HUES6 (cell line): ENCODE results near the gene ANKRD11.
"Not testable (repeated sequence)": the region's sequence is repeated elsewhere in the genome, so short reads cannot be mapped to it uniquely, and the experiment has no call there.

Experiments used
- H3K27ac ChIP-seq: 2 replicates; pipeline ENCODE4 v1.7.0; 2013; ENCODE audit warnings: low read depth, mild to moderate bottlenecking, low read length, inconsistent platforms
- H3K27me3 ChIP-seq: 2 replicates; pipeline ENCODE4 v1.6.1; 2013; ENCODE audit warnings: low read length; ENCODE audit not compliant: control insufficient read depth, insufficient read depth
- H3K36me3 ChIP-seq: 2 replicates; pipeline ENCODE4 v1.6.1; 2013; ENCODE audit warnings: low read length; ENCODE audit not compliant: control insufficient read depth, insufficient read depth
- H3K4me1 ChIP-seq: 2 replicates; pipeline ENCODE4 v1.6.1; 2013; ENCODE audit warnings: low read length; ENCODE audit not compliant: control insufficient read depth, insufficient read depth
- H3K4me3 ChIP-seq: 2 replicates; pipeline ENCODE4 v1.5.1; 2013; ENCODE audit warnings: low read depth, low read length
- H3K9ac ChIP-seq: one replicate; pipeline ENCODE4 v1.6.1; 2013; ENCODE audit warnings: mild to moderate bottlenecking, low read length
- H3K9me3 ChIP-seq: 2 replicates; pipeline ENCODE4 v1.6.1; 2013; ENCODE audit warnings: low read depth, low read length; ENCODE audit not compliant: control insufficient read depth, insufficient read depth

Gene ANKRD11

GRCh38 chr16:89428605-89429004, 61.8 kb downstream of the ANKRD11 start:
- not testable (repeated sequence) for H3K27me3 ChIP-seq
- Histone ChIP-seq H3K36me3 (peaks cover 13% of the 10 kb centered on the region), H3K4me1 (peaks cover 58% of the 10 kb centered on the region)

GRCh38 chr16:89426736-89427530, 63.4 kb downstream of the ANKRD11 start:
- H3K9me3 ChIP-seq = no peaks in the 10 kb centered on the region
- peaks cover 55% of the 10 kb centered on the region for H3K4me1 ChIP-seq
- H3K27me3 ChIP-seq = no peaks in the 10 kb centered on the region
- no peak overlapping the region for H3K4me3 ChIP-seq
- H3K36me3 ChIP-seq = peaks cover 13% of the 10 kb centered on the region
- no peak overlapping the region for H3K9ac ChIP-seq
- no peak overlapping the region for H3K27ac ChIP-seq

More at GRCh38 chr16:89428605-89429004, 61.8 kb downstream of the ANKRD11 start:
- not testable (repeated sequence) for H3K9ac ChIP-seq, H3K9me3 ChIP-seq, H3K27ac ChIP-seq, H3K4me3 ChIP-seq

GRCh38 chr16:89425523-89425922, 64.8 kb downstream of the ANKRD11 start:
- H3K27me3 ChIP-seq = no peaks in the 10 kb centered on the region
- no peak overlapping the region for H3K9ac ChIP-seq
- H3K27ac ChIP-seq = peak overlapping the region; percentile 7; the same call in 1 of the 2 replicates
- no peaks in the 10 kb centered on the region for H3K9me3 ChIP-seq
- no peak overlapping the region for H3K4me3 ChIP-seq
- H3K4me1 ChIP-seq = peaks cover 41% of the 10 kb centered on the region
- peaks cover 8% of the 10 kb centered on the region for H3K36me3 ChIP-seq

- Histone ChIP-seq H3K9me3 (no peaks in the 10 kb centered on the region), H3K4me3 (no peak overlapping the region), H3K27ac (no peak overlapping the region), H3K36me3 (peaks cover 12% of the 10 kb centered on the region), H3K9ac (no peak overlapping the region), H3K27me3 (no peaks in the 10 kb centered on the region), H3K4me1 (peaks cover 41% of the 10 kb centered on the region)
These were observed 66.6 kb downstream of the ANKRD11 start for GRCh38 chr16:89423681-89424260.

GRCh38 chr16:89422905-89423630, 67.3 kb downstream of the ANKRD11 start:
- no peak overlapping the region for H3K4me3 ChIP-seq
- H3K27ac ChIP-seq = no peak overlapping the region
- H3K9ac ChIP-seq = no peak overlapping the region
- peaks cover 41% of the 10 kb centered on the region for H3K4me1 ChIP-seq
- no peaks in the 10 kb centered on the region for H3K9me3 ChIP-seq
- no peaks in the 10 kb centered on the region for H3K27me3 ChIP-seq
- peaks cover 15% of the 10 kb centered on the region for H3K36me3 ChIP-seq

- Histone ChIP-seq H3K9me3 (no peaks in the 10 kb centered on the region), H3K36me3 (peaks cover 19% of the 10 kb centered on the region), H3K27ac (no peak overlapping the region), H3K4me1 (peaks cover 41% of the 10 kb centered on the region), H3K9ac (no peak overlapping the region), H3K4me3 (no peak overlapping the region), H3K27me3 (no peaks in the 10 kb centered on the region)
These were observed 67.8 kb downstream of the ANKRD11 start for GRCh38 chr16:89422527-89422904.

- not testable (repeated sequence) for H3K9me3 ChIP-seq, H3K27ac ChIP-seq, H3K27me3 ChIP-seq, H3K9ac ChIP-seq, H3K4me3 ChIP-seq
- Histone ChIP-seq H3K36me3 (peaks cover 22% of the 10 kb centered on the region), H3K4me1 (peaks cover 34% of the 10 kb centered on the region)
These were observed 69.1 kb downstream of the ANKRD11 start for GRCh38 chr16:89421300-89421699.

GRCh38 chr16:89420204-89420603, 70.2 kb downstream of the ANKRD11 start:
- Histone ChIP-seq H3K9ac (no peak overlapping the region), H3K27me3 (no peaks in the 10 kb centered on the region), H3K36me3 (peaks cover 25% of the 10 kb centered on the region), H3K9me3 (no peaks in the 10 kb centered on the region), H3K27ac (no peak overlapping the region), H3K4me3 (no peak overlapping the region), H3K4me1 (peaks cover 29% of the 10 kb centered on the region)

- H3K27me3 ChIP-seq = no peaks in the 10 kb centered on the region
- peaks cover 26% of the 10 kb centered on the region for H3K4me1 ChIP-seq
- H3K9me3 ChIP-seq = no peaks in the 10 kb centered on the region
These were observed 72.0 kb downstream of the ANKRD11 start for GRCh38 chr16:89418352-89418751.

GRCh38 chr16:89417352-89417751, 73.0 kb downstream of the ANKRD11 start:
- peaks cover 25% of the 10 kb centered on the region for H3K36me3 ChIP-seq
- no peak overlapping the region for H3K27ac ChIP-seq
- H3K9me3 ChIP-seq = no peaks in the 10 kb centered on the region
- no peak overlapping the region for H3K9ac ChIP-seq
- H3K27me3 ChIP-seq = no peaks in the 10 kb centered on the region
- no peak overlapping the region for H3K4me3 ChIP-seq
- H3K4me1 ChIP-seq = peaks cover 28% of the 10 kb centered on the region

More at GRCh38 chr16:89418352-89418751, 72.0 kb downstream of the ANKRD11 start:
- H3K9ac ChIP-seq = no peak overlapping the region
- no peak overlapping the region for H3K4me3 ChIP-seq
- no peak overlapping the region for H3K27ac ChIP-seq
- H3K36me3 ChIP-seq = peaks cover 25% of the 10 kb centered on the region
